Activated T-helper 1 cell treated with anti-CD3 and anti-CD28 coated beads, Interleukin-2, amount 50 U/mL, for 16 hours (primary cell): ENCODE results near the gene HDAC7.
A peak's percentile ranks its signal among the peaks of the same experiment; 100 is the strongest.

ENCODE experiments used
- DNase-seq, 2 donors: peaks; one replicate each; pipeline ENCODE4 v3.0.0-alpha.2; 2020; ENCODE audit warnings: low read depth in 1 of 2, low spot score in 1 of 2

HDAC7 gene

GRCh38 chr12:47748899-47749298 is 70.8 kb downstream of the HDAC7 start:
- DNase-seq: no peak

DNA sequence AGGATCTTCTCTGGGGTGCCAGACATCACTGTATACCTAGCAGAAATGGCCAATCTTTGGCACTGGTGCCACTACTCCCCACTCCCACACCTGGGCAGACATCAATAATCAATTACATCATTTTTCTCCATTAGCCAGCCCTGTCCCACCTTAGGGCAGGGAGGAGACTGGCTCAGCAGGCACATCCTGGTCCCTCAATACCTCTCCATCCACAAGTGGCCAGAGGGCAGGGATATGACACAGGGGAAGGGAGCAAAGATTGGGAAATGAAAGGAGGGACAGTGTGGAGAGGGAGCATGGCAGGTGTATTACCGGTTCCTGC is 71.2 kb downstream of the HDAC7 start:
- no peak for DNase-seq

GRCh38 chr12:47747596-47748506 is 71.9 kb downstream of the HDAC7 start:
- DNase-seq: no peak

- no peak for DNase-seq
Measured at GRCh38 chr12:47747126-47747525, 72.6 kb downstream of the HDAC7 start.

DNA sequence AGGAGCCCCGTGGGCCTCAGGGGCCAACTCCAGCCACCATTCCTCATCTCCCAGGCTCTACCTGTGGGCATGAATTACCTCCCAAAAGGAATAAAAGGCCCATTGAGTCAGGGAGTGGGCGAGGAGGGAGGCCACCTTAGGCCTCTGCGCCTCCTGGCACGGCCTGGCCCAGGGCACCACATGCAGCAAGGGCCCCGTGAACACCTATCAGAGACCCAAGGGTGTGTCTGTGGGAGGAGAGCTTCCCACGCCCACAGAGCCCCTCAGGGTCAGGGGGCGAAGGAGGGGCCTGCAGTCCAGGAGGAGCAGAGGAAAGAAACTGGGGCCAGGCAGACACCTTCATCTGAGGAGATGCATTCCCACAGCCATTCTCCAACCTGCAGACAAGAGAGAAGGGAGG is 73.2 kb downstream of the HDAC7 start:
- no peak for DNase-seq

DNA sequence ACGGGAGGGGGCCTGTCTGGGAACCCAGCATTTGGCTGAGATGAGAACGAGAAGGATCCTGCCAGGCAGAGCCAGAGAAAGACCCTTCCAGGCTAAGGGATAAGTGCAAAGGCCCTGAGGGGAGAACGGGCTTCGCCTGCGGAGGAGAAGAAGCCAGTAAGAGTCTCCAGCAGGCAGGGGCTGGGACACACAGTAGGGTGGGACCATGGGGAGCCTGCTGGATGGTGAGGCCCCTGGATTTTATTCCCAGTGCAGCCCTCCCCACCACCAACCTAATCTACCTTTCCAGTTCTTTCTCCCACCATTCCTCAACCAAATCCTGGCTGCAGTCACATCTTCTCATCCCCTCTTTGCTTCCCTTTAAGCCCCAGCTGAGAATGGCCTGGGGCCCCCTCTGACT is 73.6 kb downstream of the HDAC7 start:
- no peak for DNase-seq

DNA sequence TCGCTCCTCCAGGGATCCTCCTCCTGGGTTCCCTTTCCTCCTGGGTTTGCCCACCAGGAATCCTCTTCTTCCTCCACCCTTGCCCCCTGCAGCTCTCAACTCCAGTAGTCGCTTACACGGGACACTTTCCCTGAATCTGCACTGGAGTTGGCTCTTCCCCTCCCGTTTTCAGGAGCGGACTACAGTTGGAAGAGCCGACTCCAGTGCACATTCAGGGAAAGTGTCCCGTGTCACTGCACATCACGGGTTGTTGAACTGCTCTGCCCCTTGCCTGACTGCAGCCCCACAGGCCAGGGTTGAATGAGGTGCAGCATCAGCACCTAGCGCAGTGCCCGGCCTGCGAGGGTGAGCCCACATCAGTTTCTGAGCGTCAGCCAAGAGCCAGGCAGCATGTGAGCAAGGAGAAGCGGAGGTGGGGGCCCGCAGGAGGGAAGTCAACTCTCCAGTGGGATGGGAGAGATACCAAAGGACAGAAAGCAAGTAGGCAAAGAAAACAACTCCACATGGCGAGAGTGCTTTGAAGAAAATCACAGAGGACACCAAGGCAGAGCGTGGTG is 74.1 kb downstream of the HDAC7 start:
- no peak for DNase-seq

DNA sequence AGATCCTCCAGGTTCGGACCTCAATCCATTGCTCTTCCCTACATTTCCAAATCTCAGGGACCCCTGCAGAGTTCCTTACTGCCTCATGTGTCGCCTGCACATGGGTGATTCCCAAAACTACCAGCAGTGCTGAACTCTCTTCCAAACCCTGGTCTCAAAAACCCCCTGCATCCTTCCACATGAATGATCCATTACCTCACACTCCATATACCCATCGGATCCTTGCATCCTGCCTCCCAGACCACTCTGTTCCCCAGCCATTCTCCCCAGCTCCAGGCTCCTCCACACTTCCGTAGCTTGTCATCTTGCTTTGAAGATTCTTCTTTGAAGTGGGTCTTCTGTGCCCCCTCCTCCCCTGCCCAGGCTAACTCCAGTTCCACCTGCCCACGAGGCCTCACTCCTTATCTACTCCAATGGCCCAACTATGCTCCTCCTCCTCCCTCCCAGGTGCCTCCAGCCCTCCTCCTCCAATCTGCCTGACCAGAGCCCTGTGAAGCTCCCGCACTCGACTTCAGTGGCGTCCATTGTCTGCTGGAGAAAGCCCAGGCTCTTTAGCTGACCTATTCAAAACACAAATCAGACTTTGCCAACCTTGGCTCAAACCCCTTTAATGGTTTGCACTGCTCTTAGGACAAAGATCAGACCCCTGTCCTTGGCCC is 74.8 kb downstream of the HDAC7 start:
- no peak for DNase-seq

- peak; percentile 31 to 34 for DNase-seq
Measured at GRCh38 chr12:47744005-47744651, 75.6 kb downstream of the HDAC7 start.

- DNase-seq: no peak
Measured at GRCh38 chr12:47743311-47743860, 76.3 kb downstream of the HDAC7 start.

DNA sequence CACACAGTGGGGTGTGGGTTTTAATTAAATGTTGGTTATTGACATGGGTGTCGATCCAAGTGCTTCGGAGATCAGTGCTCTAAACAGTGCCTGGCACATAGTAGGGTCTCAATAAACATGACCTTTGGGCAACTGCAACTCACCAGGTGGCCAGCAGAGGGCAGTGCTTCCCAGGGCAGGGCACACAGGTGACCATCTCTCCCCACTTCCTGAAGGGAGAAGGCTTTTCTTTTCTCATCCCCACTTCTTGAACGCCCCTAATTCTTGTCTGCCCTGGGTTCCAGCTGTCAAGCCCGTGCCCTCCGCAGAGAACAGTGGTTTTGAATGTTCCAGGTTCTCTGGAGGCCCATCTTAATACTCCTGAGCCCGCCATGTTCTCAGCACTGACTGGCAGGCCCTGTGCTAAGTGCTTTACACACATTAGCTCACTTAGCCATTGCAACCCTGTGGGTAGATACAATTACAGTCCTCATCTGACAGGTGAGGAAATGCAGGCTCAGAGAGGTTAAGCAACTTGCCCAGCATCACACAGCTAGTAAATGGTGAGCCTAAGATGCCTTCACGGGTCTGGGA is 77.4 kb downstream of the HDAC7 start:
- DNase-seq: peak; percentile 58 to 61

- DNase-seq: peak; percentile 43 to 65
Measured at GRCh38 chr12:47741340-47741703, 78.4 kb downstream of the HDAC7 start.

DNA sequence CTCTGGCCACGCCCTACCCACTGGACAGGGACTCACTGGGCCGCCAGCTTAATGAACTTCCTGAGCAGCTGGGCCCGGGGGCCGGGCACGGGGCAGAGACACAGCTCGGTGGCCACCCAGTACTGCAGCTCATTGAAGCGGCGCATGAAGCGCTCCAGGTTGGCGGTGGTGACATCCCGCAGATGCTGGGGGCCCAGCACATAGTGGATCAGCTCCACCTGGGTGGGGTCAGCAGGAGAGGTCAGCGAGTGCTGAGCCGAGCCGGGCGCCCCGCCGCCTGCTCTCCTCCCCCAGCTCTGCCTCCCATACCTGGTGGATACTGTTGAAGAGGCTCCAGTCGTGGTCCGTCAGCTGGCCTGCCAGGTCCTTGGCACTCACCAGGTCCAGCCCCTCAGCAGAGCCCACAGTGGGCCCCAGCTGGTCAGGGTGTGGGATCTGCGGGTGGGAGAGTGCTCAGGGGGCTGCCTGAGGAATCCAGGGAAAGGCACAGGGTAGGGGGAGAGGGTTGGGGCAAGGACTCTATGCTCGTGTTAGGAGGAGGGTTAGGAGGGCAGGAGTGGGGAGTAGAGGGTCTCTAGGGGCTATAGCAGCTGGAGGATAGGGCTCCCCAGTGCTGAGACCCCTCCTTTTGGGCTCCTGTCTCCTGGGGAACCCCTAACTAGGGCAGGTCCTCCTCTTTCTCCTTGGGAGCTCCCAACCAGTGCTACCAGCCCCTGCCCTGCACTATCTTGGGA is 78.9 kb downstream of the HDAC7 start:
- DNase-seq: no peak

- no peak for DNase-seq
Measured at GRCh38 chr12:47739979-47740378, 79.7 kb downstream of the HDAC7 start.

DNA sequence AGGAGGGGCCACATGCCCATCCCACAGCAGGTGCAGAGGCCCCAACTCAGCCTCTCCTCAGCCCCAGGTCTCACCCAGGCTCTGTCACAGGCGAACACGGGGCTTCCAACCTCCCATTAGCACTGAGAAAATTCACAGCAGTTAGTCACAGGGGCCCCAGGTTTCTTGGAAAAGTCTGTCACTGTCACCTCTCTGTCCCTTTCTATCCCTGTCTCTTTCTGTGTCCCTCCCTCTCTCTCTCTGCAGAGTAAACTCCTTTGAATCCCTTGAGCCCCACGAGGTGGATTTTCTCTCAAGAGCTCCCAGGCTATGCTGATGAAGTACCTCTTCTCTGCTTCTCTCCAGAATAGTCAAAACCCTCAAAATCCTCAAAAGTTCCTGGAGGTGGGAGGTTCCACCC is 80.4 kb downstream of the HDAC7 start:
- DNase-seq: no peak

GRCh38 chr12:47737936-47738594 is 81.6 kb downstream of the HDAC7 start:
- DNase-seq: no peak

- no peak for DNase-seq
Measured at GRCh38 chr12:47736877-47737676, 82.6 kb downstream of the HDAC7 start.

- DNase-seq: no peak
Measured at GRCh38 chr12:47736216-47736615, 83.5 kb downstream of the HDAC7 start.

DNA sequence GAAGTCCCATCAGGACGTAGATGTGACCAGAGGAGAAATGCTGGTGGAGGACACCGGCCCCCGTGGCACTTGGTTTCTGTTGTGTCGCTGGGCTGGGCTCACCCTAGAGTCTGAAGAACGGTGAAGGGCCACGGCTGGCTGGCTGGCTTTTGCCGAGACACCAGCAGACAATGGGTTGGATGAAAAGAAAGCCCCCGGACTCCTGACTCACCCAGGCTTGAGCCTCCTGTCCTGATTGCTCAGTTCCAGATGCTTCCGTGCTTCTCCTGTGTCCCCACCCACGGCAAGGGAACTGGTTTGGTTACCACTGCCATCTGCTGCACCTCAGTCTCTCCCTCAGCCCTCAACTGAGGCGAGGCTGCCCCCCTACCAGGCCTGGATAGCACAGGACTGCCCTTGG is 84.1 kb downstream of the HDAC7 start:
- no peak for DNase-seq
